Esophagus squamous epithelium (tissue), 4 donors: ENCODE measurements around the gene DDX24.

Experiments
- CTCF ChIP-seq, 6 experiments: fragments of 450-650 bp in 4 of 6; fragments of 200-600 bp in 2 of 6; sonication (generic) in 2 of 6; IDR thresholded peaks; one replicate each; pipeline ENCODE4 v1.5.1; 2016 to 2019; ENCODE audit warnings: antibody characterized with exemption in 6 of 6, mild to moderate bottlenecking in 4 of 6, moderate library complexity in 4 of 6
- POLR2A ChIP-seq, 4 donors: fragments of 450-650 bp; IDR thresholded peaks; one replicate each; pipeline ENCODE4 v1.6.1; 2017; ENCODE audit warnings: antibody characterized with exemption in 4 of 4, mild to moderate bottlenecking in 4 of 4, moderate library complexity in 3 of 4

GRCh38 chr14:94015223-94015622 is 65.8 kb downstream of the DDX24 start:
- no peak for TF ChIP-seq CTCF (IDR thresholded peaks at IDR 0.05)
- no peak for TF ChIP-seq POLR2A (IDR thresholded peaks at IDR 0.05)
